Thyroid gland (tissue), 4 donors: ENCODE data around the gene CDH6. TPM values are rescaled to one million over a fixed set of nuclear protein-coding genes. Genes with fewer than 3 reads are reported as not detected.

Experiments used
- DNase-seq, 2 donors: peaks; one replicate each; pipeline ENCODE4 v3.0.0-alpha.2; 2019
- H3K27ac ChIP-seq, 3 donors: fragments of 200-600 bp; sonication (generic); 1 replicate in 2 of 3; 2 replicates in 1 of 3; pipeline ENCODE4 v1.5.1; 2016 to 2019; ENCODE audit warnings: mild to moderate bottlenecking in 1 of 3, moderate library complexity in 1 of 3
- H3K27me3 ChIP-seq: fragments of 200-600 bp; sonication (generic); one replicate; pipeline ENCODE4 v1.5.1; 2019
- H3K36me3 ChIP-seq, 2 donors: fragments of 200-600 bp; sonication (generic); one replicate each; pipeline ENCODE4 v1.5.1; 2016 to 2019
- H3K4me1 ChIP-seq, 2 donors: fragments of 200-600 bp; sonication (generic); one replicate each; pipeline ENCODE4 v1.5.1; 2017 to 2019
- H3K4me3 ChIP-seq, 3 donors: fragments of 200-600 bp; sonication (generic); replicated peaks in 1 of 3; 1 replicate in 2 of 3; 2 replicates in 1 of 3; pipeline ENCODE4 v1.5.1; 2016; ENCODE audit warnings: mild to moderate bottlenecking in 1 of 3
- H3K9me3 ChIP-seq: fragments of 200-600 bp; sonication (generic); one replicate; pipeline ENCODE4 v1.5.1; 2017
- POLR2A ChIP-seq, 2 donors: fragments of 450-650 bp; IDR thresholded peaks; one replicate each; pipeline ENCODE4 v1.6.1; 2017; ENCODE audit warnings: antibody characterized with exemption in 2 of 2, mild to moderate bottlenecking in 2 of 2, moderate library complexity in 1 of 2
- WGBS, 2 donors: methylation state at CpG; one replicate each; pipeline ENCODE4 v1.1.5; 2017; 5-methylcytosine and 5-hydroxymethylcytosine counted together
- intact Hi-C: fragments of 100-400 bp; cut with DNase I; formaldehyde crosslinking; loops from one replicate; pipeline ENCODE4 v1.15.1; 2023
- total RNA-seq, 4 donors: library from RNA; depleted of rRNA; stranded (reverse); fragments of >200 nt; gene quantifications; one replicate each; pipeline ENCODE4 v1.2.3, GENCODE V29; 2016
- TF ChIP-seq, protein P1 (sequence below), 6 experiments: fragments of 200-600 bp in 3 of 6; fragments of 450-650 bp in 3 of 6; sonication (generic) in 3 of 6; IDR thresholded peaks; one replicate each; pipeline ENCODE4 v1.5.1; 2016 to 2019; ENCODE audit warnings: antibody characterized with exemption in 6 of 6, mild to moderate bottlenecking in 2 of 6, inconsistent platforms in 1 of 6, moderate library complexity in 1 of 6

CDH6 gene
- total RNA-seq, 4 donors from 2014 or later: 1.0 to 3.0 (median 2.2) TPM

DNA sequence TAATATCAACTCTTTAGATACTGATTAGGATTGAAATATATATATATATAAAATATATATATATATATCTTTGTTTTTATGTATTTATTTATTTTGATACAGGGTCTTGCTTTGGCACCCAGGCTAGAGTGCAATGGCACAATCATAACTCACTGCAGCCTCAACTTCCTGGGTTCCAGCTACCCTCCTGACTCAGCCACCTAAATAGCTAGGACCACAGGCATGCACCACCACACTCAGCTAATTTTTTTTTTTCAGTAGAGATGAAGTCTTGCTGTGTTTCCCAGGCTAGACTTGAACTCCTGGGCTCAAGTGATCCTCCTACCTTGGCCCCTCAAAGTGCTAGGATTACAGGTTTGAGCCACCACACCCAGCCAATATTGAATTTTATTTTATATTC is 20.6 kb upstream of the CDH6 start:
- H3K27me3 ChIP-seq: no peaks in the 10 kb centered on the region
- TF ChIP-seq, protein P1, sequence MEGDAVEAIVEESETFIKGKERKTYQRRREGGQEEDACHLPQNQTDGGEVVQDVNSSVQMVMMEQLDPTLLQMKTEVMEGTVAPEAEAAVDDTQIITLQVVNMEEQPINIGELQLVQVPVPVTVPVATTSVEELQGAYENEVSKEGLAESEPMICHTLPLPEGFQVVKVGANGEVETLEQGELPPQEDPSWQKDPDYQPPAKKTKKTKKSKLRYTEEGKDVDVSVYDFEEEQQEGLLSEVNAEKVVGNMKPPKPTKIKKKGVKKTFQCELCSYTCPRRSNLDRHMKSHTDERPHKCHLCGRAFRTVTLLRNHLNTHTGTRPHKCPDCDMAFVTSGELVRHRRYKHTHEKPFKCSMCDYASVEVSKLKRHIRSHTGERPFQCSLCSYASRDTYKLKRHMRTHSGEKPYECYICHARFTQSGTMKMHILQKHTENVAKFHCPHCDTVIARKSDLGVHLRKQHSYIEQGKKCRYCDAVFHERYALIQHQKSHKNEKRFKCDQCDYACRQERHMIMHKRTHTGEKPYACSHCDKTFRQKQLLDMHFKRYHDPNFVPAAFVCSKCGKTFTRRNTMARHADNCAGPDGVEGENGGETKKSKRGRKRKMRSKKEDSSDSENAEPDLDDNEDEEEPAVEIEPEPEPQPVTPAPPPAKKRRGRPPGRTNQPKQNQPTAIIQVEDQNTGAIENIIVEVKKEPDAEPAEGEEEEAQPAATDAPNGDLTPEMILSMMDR (IDR thresholded peaks at IDR 0.05): no peak
- no peak for TF ChIP-seq POLR2A (IDR thresholded peaks at IDR 0.05)
- no peak overlapping the region for H3K4me3 ChIP-seq
- no peaks in the 10 kb centered on the region for H3K9me3 ChIP-seq
- intact Hi-C loops: no loop called here
- H3K36me3 ChIP-seq: no peaks in the 10 kb centered on the region
- DNase-seq: no peak
- H3K27ac ChIP-seq: no peak overlapping the region
- H3K4me1 ChIP-seq: no peaks in the 10 kb centered on the region

DNA sequence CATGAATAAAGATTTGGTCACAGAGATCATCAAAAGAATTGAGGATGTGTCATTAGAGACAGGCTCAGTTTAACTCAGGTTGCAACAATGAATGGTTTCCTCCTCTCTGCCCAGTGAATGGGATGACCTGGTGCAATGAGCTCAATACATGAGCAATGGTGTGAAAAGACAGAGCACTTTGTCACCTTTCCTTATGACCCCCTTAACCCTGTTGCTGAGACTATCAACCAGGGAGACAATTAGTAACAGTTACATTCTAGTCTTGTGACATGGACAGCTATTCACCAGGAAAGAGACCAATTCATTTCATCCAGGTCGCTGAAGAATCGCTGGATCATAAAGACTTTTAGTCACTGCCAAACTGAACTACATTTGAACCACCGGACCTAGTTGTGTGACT is 19.9 kb upstream of the CDH6 start:
- no peaks in the 10 kb centered on the region for H3K36me3 ChIP-seq
- 87 to 91% methylated on average over 3 of the region's 3 CpGs for WGBS, 2 donors
- intact Hi-C loops: no loop called here
- no peak overlapping the region for H3K27ac ChIP-seq
- H3K4me3 ChIP-seq: no peak overlapping the region
- DNase-seq: no peak
- no peaks in the 10 kb centered on the region for H3K27me3 ChIP-seq
- H3K4me1 ChIP-seq: no peaks in the 10 kb centered on the region
- TF ChIP-seq POLR2A (IDR thresholded peaks at IDR 0.05): no peak
- TF ChIP-seq, protein P1 (IDR thresholded peaks at IDR 0.05): no peak
- H3K9me3 ChIP-seq: no peaks in the 10 kb centered on the region

DNA sequence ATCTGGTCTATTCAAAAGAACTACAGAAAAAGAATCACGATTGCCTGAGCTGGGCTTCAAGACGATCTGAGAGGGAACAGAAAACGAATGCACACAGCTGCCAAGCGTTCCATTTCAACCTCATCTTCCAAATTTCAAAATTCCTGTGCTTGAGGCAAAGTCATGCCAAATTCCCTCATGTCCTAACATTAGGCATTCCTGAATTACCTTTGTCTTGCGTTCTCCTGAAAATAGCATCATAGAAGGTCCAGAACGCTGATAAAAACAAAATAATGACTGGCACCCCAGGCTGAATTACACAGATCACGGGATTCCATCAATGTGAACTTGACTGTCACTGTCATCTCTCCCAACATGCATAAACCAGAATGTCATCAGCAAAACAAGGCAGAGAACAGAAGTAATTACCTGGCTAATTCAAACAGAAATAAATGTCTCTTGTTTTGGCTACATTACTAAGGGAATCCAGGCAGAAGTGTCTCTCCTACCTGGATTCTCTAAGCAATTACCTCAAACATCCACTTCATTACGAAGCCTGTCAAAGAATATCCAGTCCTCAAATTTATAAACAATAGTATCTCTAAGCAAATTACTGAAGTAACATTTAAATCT is 12.0 kb upstream of the CDH6 start:
- no peak for DNase-seq
- Histone ChIP-seq H3K9me3 (no peaks in the 10 kb centered on the region), H3K4me1 (no peaks in the 10 kb centered on the region), H3K27ac (no peak overlapping the region), H3K27me3 (no peaks in the 10 kb centered on the region), H3K4me3 (no peak overlapping the region), H3K36me3 (no peaks in the 10 kb centered on the region)
- 87 to 91% methylated on average over 8 of the region's 8 CpGs for WGBS, 2 donors
- TF ChIP-seq, protein P1 (IDR thresholded peaks at IDR 0.05): no peak
- no peak for TF ChIP-seq POLR2A (IDR thresholded peaks at IDR 0.05)
- intact Hi-C loops: no loop called here

DNA sequence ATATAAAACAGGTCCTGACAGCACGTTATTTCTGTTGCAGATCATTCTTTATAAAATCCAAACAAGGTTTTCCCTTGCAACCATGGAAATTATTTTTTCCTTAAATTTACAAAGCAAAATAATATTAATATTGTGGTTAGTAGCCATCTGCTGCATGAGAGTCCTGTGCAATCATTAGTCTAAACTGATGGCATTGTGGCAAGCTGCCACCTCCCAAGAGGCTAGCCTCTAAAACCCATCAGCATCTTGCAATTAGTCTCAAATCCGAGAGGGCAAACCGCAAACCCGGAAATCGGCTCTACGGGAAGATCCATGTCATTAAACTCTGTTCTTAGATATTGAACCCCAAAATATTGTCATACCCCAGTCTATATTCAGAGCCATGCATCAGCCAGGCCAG is 11.3 kb upstream of the CDH6 start:
- intact Hi-C loops: no loop called here
- WGBS, 2 donors: 91 to 92% methylated on average over 6 of the region's 6 CpGs
- H3K4me1 ChIP-seq: no peaks in the 10 kb centered on the region
- H3K27ac ChIP-seq: no peak overlapping the region
- H3K27me3 ChIP-seq: no peaks in the 10 kb centered on the region
- no peak overlapping the region for H3K4me3 ChIP-seq
- no peaks in the 10 kb centered on the region for H3K9me3 ChIP-seq
- TF ChIP-seq, protein P1 (IDR thresholded peaks at IDR 0.05): no peak
- TF ChIP-seq POLR2A (IDR thresholded peaks at IDR 0.05): no peak
- H3K36me3 ChIP-seq: no peaks in the 10 kb centered on the region
- DNase-seq: no peak

DNA sequence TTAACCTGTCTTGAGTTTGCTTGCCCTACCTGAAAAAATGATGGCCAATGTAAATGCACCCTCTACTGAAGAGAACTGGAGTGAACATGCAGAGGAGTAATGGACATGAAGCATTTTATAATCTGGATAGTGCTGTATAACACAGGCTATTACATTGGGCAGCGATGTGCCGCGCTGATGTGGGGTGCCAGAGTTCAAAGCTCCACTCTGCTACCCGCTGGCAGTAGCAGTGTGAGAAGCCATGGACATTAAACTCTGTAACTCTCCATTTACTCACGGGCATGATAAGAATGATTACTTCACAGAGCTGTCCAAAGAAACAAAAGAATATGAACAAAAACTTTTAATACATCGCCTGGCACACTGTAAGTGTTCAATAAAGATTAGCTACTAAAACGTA is 7.5 kb upstream of the CDH6 start:
- Histone ChIP-seq H3K27me3 (no peaks in the 10 kb centered on the region), H3K4me1 (no peaks in the 10 kb centered on the region), H3K36me3 (no peaks in the 10 kb centered on the region), H3K4me3 (no peak overlapping the region), H3K9me3 (no peaks in the 10 kb centered on the region), H3K27ac (no peak overlapping the region)
- TF ChIP-seq, protein P1 (IDR thresholded peaks at IDR 0.05): no peak
- TF ChIP-seq POLR2A (IDR thresholded peaks at IDR 0.05): no peak
- WGBS, 2 donors: 82 to 83% methylated on average over 7 of the region's 7 CpGs
- DNase-seq: no peak
- intact Hi-C loops: no loop called here
